Stomach (tissue), 4 donors: ENCODE measurements around the gene PTPN14.

Experiments
- CTCF ChIP-seq, 7 experiments: fragments of 450-650 bp in 4 of 7; fragments of 200-600 bp in 3 of 7; sonication (generic) in 3 of 7; IDR thresholded peaks; one replicate each; pipeline ENCODE4 v1.5.1; 2016 to 2019; ENCODE audit warnings: antibody characterized with exemption in 7 of 7, control low read depth in 2 of 7, mild to moderate bottlenecking in 1 of 7
- EP300 ChIP-seq: sonication (generic); formaldehyde crosslinking; IDR thresholded peaks from one replicate; pipeline ENCODE4 v1.6.1; 2017; ENCODE audit warnings: antibody characterized with exemption
- POLR2AphosphoS5 ChIP-seq, 3 donors: sonication (generic); formaldehyde crosslinking; IDR thresholded peaks; one replicate each; pipeline ENCODE4 v1.6.1; 2016; ENCODE audit warnings: antibody characterized with exemption in 3 of 3

- TF ChIP-seq CTCF (IDR thresholded peaks at IDR 0.05) (no peak), EP300 (no peak), POLR2AphosphoS5 (IDR thresholded peaks at IDR 0.05) (no peak)
Observed at GRCh38 chr1:214432245-214432644, 119.2 kb downstream of the PTPN14 start.
